Right lung (tissue), 5 donors: ENCODE data around the gene OTULIN. TPM values are rescaled to one million over a fixed set of nuclear protein-coding genes. Genes with fewer than 3 reads are reported as not detected.
A peak's percentile ranks its signal among the peaks of the same experiment; 100 is the strongest.

Experiments used
- DNase-seq, 2 donors: peaks; one replicate each; pipeline ENCODE4 v3.0.0-alpha.2; 2013
- polyA plus RNA-seq, 5 donors: library from polyadenylated mRNA; unstranded; fragments of 120-200 nt; gene quantifications; one replicate each; pipeline versions ENCODE4 v1.2.1 to v1.2.3, GENCODE V29; 2013; ENCODE audit warnings: inconsistent platforms in 1 of 5, low replicate concordance in 1 of 5; ENCODE audit not compliant: insufficient read length in 5 of 5, insufficient read depth in 1 of 5

The OTULIN gene
- polyA plus RNA-seq, 5 donors = 17.9 to 22.4 (median 19.6) TPM

DNA sequence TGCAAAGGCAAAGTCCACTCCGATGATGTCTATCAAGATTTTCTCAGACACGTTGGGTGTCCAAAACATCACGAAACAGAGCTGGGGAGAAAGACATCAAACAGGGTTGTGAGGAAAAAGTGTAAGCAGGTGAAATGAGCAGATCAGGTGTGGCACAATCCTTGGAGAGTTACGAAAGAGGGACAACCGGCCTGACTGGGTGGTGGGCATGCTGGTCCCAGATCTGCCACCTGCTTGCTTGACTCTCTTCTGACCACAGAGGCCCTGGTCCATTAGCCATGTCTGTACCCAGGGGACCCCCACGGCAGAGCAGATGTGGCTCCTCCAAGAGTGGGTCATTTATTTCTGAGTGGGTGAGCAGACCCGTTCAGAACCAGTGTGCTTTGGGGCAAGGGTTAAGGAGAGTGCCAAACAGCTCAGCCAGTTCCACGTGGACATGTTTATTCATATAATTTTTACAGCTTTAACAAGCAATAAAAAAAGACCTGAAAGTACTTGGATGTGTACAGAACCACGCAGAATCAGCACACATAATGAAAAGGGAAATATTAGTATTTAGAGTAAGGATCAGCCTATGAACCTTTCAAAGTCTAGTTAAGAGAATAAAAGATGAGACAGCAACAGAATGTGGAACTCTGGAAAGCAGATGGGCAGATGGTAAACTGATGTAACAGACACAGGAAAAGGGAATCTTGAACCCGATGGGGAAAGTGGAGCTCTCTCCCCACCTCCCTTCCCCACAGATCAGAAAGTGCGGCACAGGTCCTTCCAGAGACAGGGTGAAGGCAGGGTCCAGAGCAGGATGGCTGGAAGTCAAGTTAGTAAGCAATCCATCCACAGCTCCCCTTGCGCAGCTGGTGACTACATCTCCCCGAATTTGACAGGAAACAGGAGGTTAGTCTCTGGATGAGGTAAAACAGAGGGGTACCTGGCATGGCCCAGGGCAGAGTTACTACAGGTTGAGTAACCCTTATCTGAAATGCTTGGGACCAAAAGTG is 52.5 kb downstream of the OTULIN start:
- DNase-seq = no peak

DNA sequence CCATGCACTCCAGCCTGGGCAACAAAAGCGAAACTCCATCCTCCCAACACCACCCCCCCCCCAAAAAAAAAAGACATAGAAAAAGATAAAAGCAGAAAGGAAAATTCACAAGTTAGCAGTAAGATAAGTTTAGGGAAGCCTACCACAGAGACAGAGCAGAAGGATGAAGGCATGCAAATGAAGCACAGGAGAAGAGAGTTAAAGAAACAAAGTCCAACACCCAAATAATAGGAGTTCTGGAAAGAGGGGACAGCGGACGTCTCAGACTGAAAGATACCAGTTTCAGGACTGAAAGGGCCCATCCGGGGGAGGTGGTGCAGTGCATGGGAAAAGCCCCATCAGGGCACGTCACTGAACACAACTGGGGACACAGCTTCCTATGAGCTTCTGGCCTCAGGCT is 54.3 kb downstream of the OTULIN start:
- DNase-seq = no peak

DNA sequence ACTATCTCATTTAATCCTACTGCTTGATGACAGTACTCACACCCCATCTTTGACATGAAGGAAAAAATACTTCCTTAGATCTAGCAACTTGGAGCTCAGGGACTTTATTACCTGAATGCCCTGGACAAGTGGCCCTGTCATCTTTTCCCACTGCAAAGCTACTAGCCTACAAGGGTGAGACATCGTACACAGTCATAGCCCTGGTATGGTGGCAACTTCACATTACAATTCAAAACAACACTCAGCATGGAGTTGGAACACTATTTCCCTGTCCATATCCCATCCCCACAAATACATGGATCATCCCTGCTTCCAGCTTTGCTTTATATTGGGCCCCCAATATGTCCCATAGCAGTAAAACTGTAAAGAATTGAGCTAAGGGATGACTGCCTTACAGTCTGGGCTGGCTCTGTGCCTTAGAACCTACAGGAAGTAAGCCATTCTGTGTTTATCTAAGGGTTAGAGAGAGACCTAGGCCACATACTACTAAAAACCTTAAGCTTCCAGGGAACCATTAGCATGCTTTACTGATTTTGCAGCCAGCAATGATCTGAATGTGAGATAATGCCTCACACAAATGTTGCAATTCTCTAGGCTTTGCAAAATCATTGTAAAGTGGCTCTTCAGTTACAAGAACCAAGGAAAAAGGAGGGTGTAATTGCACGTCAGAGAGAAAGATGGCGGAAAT is 55.9 kb downstream of the OTULIN start:
- DNase-seq = no peak

GRCh38 chr5:14721990-14722656 is 57.6 kb downstream of the OTULIN start:
- no peak for DNase-seq

GRCh38 chr5:14722923-14723322 is 58.4 kb downstream of the OTULIN start:
- no peak for DNase-seq

- DNase-seq = no peak
These were observed 59.2 kb downstream of the OTULIN start for GRCh38 chr5:14723701-14724132.

GRCh38 chr5:14724633-14725032 is 60.1 kb downstream of the OTULIN start:
- no peak for DNase-seq

DNA sequence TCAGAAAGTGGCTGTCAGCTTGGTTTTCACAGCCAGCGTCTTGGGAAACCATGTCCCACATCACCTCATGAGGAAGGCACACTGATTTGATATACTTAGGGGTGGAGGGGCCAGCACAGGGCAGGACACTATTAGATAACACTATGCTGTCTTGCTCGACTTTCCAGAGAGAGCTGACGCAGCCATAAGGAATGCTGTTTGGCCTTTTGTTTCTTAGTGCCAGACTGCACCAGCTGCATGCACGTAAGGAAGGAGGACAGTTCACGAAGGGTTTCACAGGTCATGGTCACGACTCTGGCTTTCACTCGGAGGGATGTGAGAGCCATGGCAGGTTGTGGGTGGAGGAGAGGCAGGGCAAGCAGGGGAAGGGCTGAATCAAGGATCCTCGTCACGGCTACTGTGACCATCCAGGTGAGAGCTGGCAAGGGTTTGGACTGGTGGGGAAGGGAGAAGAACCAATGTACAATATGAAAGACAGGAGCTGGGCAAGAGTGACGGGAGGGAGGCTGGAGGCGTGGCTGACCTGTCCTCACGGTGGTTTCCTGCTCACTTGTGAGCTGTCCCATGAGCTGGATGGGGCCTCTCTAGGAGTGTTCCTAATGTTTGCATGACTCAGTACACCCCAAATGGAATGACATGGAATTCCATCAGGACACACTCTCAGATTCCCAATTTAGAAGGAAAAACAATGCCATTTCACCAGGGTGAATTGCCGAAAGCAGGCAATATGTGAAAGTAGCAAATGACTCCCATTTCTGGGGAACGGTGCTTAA is 61.7 kb downstream of the OTULIN start:
- no peak for DNase-seq

DNA sequence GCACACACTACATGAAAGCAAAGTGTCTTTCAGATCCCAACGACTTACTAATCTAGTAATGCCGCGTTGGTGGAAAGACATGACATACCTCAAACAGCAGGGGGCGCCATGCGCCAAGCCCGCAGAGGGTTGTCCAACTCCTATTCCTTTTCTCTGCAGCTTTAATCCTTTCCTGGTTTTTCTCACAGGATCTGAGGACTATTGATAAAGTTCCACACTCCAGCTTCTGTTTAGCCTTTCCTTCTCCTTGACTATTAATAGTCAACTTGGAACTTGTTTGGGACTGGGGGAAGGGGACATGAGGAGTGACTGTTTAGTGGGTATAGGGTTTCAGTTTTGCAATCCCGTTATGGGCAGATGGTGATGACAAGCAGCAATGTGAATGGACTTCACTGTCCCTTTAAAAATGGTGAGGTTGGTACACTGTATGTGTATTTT is 62.9 kb downstream of the OTULIN start:
- DNase-seq = peak; percentile 66 to 77

DNA sequence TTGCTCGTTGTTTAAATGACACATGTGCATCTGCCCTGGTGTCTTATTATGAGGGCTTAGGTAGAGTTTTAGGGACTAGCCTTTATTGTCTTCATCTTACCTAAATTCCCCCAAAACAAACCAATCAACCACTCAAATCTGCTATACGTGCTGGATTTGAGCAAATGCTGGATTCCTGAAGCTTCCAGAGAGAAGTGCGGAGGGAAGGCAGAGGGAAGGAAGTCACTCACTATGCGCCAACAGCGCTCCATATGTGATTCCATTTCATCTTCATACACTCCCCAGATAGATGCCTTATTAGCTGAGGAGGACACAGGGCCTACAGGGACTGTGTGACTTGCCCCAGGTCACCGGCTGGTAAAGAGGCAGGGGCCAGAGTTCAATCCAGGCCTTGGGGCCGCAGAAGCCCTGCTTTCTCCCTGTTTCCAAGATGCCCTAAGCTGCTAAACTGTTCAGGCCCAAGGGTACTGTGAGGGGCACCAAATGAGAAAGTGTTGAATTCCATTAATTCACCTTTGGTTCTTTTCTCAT is 63.5 kb downstream of the OTULIN start:
- no peak for DNase-seq

DNA sequence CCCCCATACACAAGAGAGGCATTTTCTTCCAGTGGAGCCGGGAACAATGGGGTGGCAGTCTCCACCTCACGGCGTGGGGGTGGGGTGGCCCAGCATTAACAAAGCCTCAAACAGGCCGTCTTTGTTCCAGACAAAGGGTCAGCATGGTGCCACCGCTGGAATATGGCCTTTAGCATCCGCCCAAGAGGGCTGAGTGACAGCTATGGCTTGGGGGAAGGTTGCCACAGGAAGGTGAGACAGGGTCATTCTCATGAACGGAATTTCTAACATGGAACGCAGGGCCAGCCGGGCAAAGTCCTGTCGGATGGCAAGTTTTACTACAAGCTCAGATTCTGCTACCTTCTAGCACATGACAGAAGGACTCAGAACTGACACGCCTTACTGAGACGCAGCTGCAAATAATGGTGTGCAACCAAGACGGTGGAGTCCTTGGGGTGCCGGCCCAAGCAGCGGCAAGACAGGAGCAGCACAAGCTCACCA is 64.0 kb downstream of the OTULIN start:
- no peak for DNase-seq

DNA sequence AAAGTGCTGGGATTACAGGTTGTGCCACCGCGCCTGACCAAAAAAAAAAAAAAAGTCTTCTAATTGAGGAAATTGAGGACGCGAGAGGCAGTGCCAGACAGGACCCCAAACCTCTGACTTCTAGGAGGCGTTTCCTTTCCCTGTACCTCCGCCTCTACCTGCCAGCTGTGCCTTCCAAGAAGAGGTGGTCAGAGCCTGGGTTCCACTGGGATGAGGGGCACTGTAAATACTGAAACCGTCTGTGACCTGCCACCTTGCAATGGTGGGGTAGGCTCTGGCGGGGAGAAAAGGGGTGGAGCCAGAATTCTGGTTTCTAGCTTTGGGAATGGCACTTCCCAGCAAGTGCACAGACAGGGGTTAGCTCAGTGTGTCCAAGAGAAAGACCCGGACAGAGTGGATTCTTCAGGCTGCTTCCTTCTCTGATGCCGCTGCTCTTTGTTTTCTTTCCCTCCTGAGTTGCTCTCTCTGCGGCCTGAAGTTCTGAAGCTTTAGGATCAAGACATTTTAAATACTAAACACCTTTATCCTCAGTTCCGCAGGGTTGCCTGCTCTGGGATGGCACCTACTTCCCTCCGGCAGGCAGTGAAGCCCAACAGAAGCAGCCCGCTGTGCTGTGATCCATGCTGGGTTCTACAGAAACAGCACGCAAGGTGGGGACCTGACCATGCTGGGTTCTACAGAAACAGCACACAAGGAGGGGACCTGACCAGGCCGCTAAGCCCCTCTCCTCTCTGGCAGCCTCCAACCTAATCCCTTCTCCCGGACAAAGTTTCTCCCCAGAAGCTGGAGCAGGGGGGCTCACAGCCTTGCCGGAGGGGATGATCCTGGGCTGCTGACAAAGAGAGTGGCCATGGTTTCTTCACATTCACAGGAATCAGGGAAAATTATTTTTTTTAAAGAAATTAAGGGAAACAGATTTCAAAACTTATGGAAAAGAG is 65.2 kb downstream of the OTULIN start:
- DNase-seq = no peak

GRCh38 chr5:14730466-14730865 is 65.9 kb downstream of the OTULIN start:
- DNase-seq = no peak

- DNase-seq = no peak
These were observed 66.4 kb downstream of the OTULIN start for GRCh38 chr5:14730881-14731280.

DNA sequence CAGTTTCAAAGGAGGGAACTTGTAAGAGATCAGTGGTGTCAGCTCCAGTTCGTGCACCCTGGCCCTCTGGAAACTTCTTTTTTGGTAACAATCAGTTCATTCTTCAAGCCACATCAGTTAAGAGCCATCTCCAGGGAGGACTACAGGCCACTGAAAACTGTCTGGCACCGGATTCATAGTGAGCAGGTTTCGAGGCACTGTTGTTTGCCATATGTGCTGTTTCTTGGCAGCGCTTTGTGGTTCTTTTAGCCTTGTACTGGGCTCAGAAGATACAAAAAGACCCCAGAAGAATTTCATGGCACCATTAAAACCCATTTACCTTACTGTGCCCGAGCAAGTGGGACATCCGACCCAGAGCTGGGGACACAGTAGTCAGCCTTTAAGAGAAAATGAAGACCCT is 68.5 kb downstream of the OTULIN start:
- DNase-seq = no peak

- DNase-seq = no peak
These were observed 69.1 kb downstream of the OTULIN start for GRCh38 chr5:14733661-14734060.

- DNase-seq = no peak
These were observed 69.9 kb downstream of the OTULIN start for GRCh38 chr5:14734396-14734795.

- no peak for DNase-seq
These were observed 71.4 kb downstream of the OTULIN start for GRCh38 chr5:14735944-14736343.

DNA sequence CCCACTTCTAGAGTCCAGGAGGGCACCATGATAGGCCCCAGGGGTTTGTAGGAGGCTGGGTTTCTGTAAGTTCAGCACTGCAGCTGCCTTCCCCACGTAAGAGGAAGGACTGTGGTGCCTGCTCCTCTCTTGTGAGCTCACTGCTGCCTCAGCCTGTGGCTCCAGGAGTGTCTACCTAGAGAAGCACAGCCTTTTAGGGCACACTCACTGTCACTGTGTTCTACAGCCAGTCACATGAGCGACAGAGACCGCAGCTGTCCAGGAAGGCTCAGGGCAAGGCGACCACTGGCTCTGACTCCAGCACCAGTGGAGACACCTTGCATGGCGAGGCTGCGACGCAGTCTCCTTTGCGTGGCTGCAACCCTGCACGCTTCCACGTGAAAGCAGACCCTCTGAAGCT is 72.8 kb downstream of the OTULIN start:
- DNase-seq = no peak

DNA sequence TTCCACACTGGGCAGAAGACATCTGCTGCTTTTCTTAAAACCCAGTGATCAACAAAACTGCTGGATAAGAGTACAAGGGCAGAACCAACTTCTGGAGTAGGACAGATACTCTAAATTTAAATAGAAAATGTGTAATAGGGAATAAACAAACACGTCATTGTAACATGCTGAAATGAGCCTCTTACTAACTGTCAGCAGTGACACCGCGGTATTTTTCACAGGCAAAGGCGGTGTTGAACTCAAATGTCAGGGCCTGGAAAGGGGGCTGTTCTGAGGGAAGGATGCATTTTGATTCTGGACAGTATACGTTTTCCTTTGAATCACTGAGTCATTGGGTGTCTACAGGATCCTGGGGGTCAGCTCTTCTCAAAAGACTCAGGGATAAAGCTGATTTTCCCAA is 73.5 kb downstream of the OTULIN start:
- DNase-seq = no peak
